Loucy (cell line): ENCODE results near the gene NACAD.

Experiments
- CTCF ChIP-seq: fragments of 200-600 bp; sonication (generic); conservative IDR thresholded peaks from 2 replicates; pipeline ENCODE4 v1.5.1; 2014; ENCODE audit warnings: mild to moderate bottlenecking, antibody characterized with exemption, low read length
- EZH2phosphoT487 ChIP-seq: fragments of 200-600 bp; IDR thresholded peaks from 2 replicates; pipeline ENCODE4 v1.6.1; 2018; ENCODE audit warnings: antibody characterized with exemption, mild to moderate bottlenecking, moderate library complexity, borderline replicate concordance

- TF ChIP-seq CTCF (no peak), EZH2phosphoT487 (no peak)
Measured at GRCh38 chr7:45081670-45081974, 7.1 kb downstream of the NACAD start.
